ENCODE data around the gene DLX3. TPM values are rescaled to one million over a fixed set of nuclear protein-coding genes. Genes with fewer than 3 reads are reported as not detected.

The DLX3 gene
- total RNA-seq, 1 experiment from 2014 or later, result 1.2 TPM

GRCh38 chr17:49984283-49984682 lies 10.7 kb downstream of the DLX3 start:
- peak; percentile 68 for DNase-seq
- Histone ChIP-seq H3K4me2 (ENCODE audit: insufficient read depth, insufficient read length, low read length) (no peak overlapping the region), H4K5ac (ENCODE audit: insufficient read length, low read depth, low read length) (no peak overlapping the region), H3K27ac (ENCODE audit: insufficient read length, low read depth, low read length) (no peak overlapping the region), H2AK5ac (ENCODE audit: insufficient read length, low read length) (no peak overlapping the region), H4K20me1 (ENCODE audit: control insufficient read depth, insufficient read depth, insufficient read length) (no peaks in the 10 kb centered on the region), H3K18ac (ENCODE audit: insufficient read length, low read depth, low read length) (no peak overlapping the region), H3K4ac (ENCODE audit: low read depth, low read length) (no peak overlapping the region), H3K23ac (ENCODE audit: insufficient read length, low read depth, low read length) (no peak overlapping the region), H3K23me2 (ENCODE audit: insufficient read length, low read depth, low read length, poor library complexity, severe bottlenecking) (no peaks in the 10 kb centered on the region), H3K4me1 (ENCODE audit: insufficient read depth, low read length) (no peaks in the 10 kb centered on the region), H2AFZ (ENCODE audit: low read length) (no peak overlapping the region), H3K56ac (ENCODE audit: insufficient read length, low read depth, low read length) (no peak overlapping the region), H2BK120ac (ENCODE audit: low read depth, low read length, poor library complexity, severe bottlenecking) (no peak overlapping the region), H4K91ac (ENCODE audit: insufficient read length, low read depth, low read length) (no peak overlapping the region), H3K9ac (ENCODE audit: extremely low read depth, insufficient read length, low read length) (no peak overlapping the region), H3K14ac (ENCODE audit: insufficient read depth, low read length) (no peak overlapping the region), H2BK5ac (ENCODE audit: insufficient read length, low read length) (no peak overlapping the region), H3K9me3 (ENCODE audit: control insufficient read depth, low read depth, low read length) (no peaks in the 10 kb centered on the region), H3K79me2 (ENCODE audit: insufficient read depth, low read length) (no peaks in the 10 kb centered on the region), H2BK15ac (ENCODE audit: low read depth, low read length) (no peak overlapping the region), H3K27me3 (ENCODE audit: insufficient read depth, low read length) (peaks cover 6% of the 10 kb centered on the region; the same call in 1 of the 2 replicates), H3K79me1 (ENCODE audit: insufficient read depth, low read depth, low read length, poor library complexity, severe bottlenecking) (no peaks in the 10 kb centered on the region), H2BK12ac (ENCODE audit: insufficient read length, low read depth, low read length) (no peak overlapping the region), H2BK20ac (ENCODE audit: low read depth, low read length, poor library complexity, severe bottlenecking) (no peak overlapping the region), H4K8ac (replicated peaks; ENCODE audit: insufficient read length, low read depth, low read length) (no peak overlapping the region), H3T11ph (ENCODE audit: low read length) (no peak overlapping the region)
- Mint-ChIP-seq H3K9me3 (peaks cover 0 to 3% of the 10 kb centered on the region in 2 experiments; a peak in 1 of 5 replicates), H3K36me3 (ENCODE audit: insufficient read depth in 1 of 3, low read depth in 3 of 3) (no peaks in the 10 kb centered on the region), H3K4me1 (peaks cover 21 to 62% of the 10 kb centered on the region in 2 experiments), H3K27ac (no peak overlapping the region; a peak in 3 of 7 replicates), H3K4me3 (no peak overlapping the region), H3K27me3 (ENCODE audit: low read depth) (peaks cover 98% of the 10 kb centered on the region)
- no CpG with 5 or more reads among the region's 3 CpGs for WGBS (ENCODE audit: extremely low coverage, insufficient read length, low lambda C conversion rate)
- TF ChIP-seq CTCF (conservative IDR thresholded peaks at IDR 0.05), result no peak
